ENCODE data around the gene VPS72.

Gene VPS72

GRCh38 chr1:151189637-151190445 is at the start of gene VPS72:
Gene VPS72, minus strand, starts transcription at chr1:151190197. Its CDS starts 76 bp downstream, at chr1:151190121.
- TF ChIP-seq CTCF (IDR thresholded peaks at IDR 0.05; ENCODE audit: control insufficient read depth, extremely low read depth, insufficient read depth) = no peak
- peak within 1 kb of the TSS; percentile 87 for H3K4me3 ChIP-seq (ENCODE audit: low read depth, low read length)
- peak; percentile 68 for DNase-seq (ENCODE audit: low read depth)

GRCh38 chr1:151238467-151238739 is 48.4 kb upstream of the VPS72 start:
- no peak for DNase-seq (ENCODE audit: low read depth)
- no peak for TF ChIP-seq CTCF (IDR thresholded peaks at IDR 0.05; ENCODE audit: control insufficient read depth, extremely low read depth, insufficient read depth)
- H3K4me3 ChIP-seq (ENCODE audit: low read depth, low read length) = no peak overlapping the region

GRCh38 chr1:151237678-151238466 is 47.9 kb upstream of the VPS72 start:
- no peak for DNase-seq (ENCODE audit: low read depth)
- TF ChIP-seq CTCF (IDR thresholded peaks at IDR 0.05; ENCODE audit: control insufficient read depth, extremely low read depth, insufficient read depth) = no peak
- H3K4me3 ChIP-seq (ENCODE audit: low read depth, low read length) = no peak overlapping the region

GRCh38 chr1:151235235-151235634 is 45.2 kb upstream of the VPS72 start:
- TF ChIP-seq CTCF (IDR thresholded peaks at IDR 0.05; ENCODE audit: control insufficient read depth, extremely low read depth, insufficient read depth) = no peak
- no peak overlapping the region for H3K4me3 ChIP-seq (ENCODE audit: low read depth, low read length)
- DNase-seq (ENCODE audit: low read depth) = no peak

GRCh38 chr1:151222130-151222529 is 32.1 kb upstream of the VPS72 start:
- no peak for DNase-seq (ENCODE audit: low read depth)
- H3K4me3 ChIP-seq (ENCODE audit: low read depth, low read length) = no peak overlapping the region
- no peak for TF ChIP-seq CTCF (IDR thresholded peaks at IDR 0.05; ENCODE audit: control insufficient read depth, extremely low read depth, insufficient read depth)

GRCh38 chr1:151221616-151222015 is 31.6 kb upstream of the VPS72 start:
- H3K4me3 ChIP-seq (ENCODE audit: low read depth, low read length) = no peak overlapping the region
- no peak for TF ChIP-seq CTCF (IDR thresholded peaks at IDR 0.05; ENCODE audit: control insufficient read depth, extremely low read depth, insufficient read depth)
- DNase-seq (ENCODE audit: low read depth) = no peak

Measured in LNCaP clone FGC (cell line).